Measurements from ENCODE around the gene EDEM1. TPM values are rescaled to one million over a fixed set of nuclear protein-coding genes. Genes with fewer than 3 reads are reported as not detected.
A peak's percentile ranks its signal among the peaks of the same experiment; 100 is the strongest.
"Not testable (repeated sequence)": the region's sequence is repeated elsewhere in the genome, so short reads cannot be mapped to it uniquely, and the experiment has no call there.

The EDEM1 gene
- total RNA-seq, 1 experiment from 2014 or later = 68.8 TPM

DNA sequence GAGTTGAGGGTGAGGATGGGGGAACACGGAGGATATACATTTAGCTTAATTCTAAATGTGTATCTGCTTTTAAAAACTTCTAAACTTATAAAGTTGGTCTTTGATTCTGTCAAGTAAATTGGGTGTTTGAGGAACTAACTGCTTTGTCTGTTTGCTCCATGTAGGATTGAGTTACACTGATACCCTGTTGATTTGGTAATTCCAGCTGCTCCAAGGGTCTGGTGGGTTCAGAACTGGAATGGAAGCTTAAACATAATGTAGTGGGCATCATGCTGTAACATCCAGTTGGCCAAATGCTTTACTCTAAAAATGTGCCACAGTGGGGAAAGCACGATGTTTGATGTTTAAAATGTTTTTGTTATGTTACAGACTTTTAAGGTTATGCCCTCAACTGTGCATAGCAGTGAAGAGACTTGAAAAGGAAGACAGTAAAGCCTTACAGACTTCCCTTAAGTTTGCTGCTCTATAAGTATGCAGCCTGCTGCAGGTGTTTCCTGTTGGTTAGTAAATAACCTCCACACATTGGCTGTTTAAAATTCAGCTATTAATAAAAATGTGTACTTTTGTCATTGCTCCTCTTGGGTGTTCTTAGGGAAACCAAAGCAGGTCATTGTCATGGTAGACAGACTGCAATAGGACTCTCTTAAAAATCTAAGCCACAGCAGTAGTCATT is 5.9 kb upstream of the EDEM1 start:
- peaks cover 26% of the 10 kb centered on the region for H3K4me1 ChIP-seq (ENCODE audit: low read length)
- no peak overlapping the region for H3K4me2 ChIP-seq (ENCODE audit: low read depth, low read length, poor library complexity, severe bottlenecking)
- DNase-seq = no peak
- H3K9me2 ChIP-seq (replicated peaks; ENCODE audit: insufficient read depth, low read length) = no peaks in the 10 kb centered on the region
- no peaks in the 10 kb centered on the region for H3K9me3 ChIP-seq (ENCODE audit: low read length)
- no peak overlapping the region for H3K4me3 ChIP-seq (ENCODE audit: low read length)
- no peak overlapping the region for H3K27ac ChIP-seq (ENCODE audit: low read length)
- H3K36me3 ChIP-seq (ENCODE audit: insufficient read depth, low read length) = peaks cover 25% of the 10 kb centered on the region
- no peaks in the 10 kb centered on the region for H3K79me2 ChIP-seq (ENCODE audit: low read length)
- H2AFZ ChIP-seq (ENCODE audit: low read length) = no peak overlapping the region
- no peak overlapping the region for H3K9ac ChIP-seq (ENCODE audit: low read length)
- H4K20me1 ChIP-seq (ENCODE audit: insufficient read depth, low read depth, low read length) = no peaks in the 10 kb centered on the region
- H3K27me3 ChIP-seq (ENCODE audit: low read length) = no peaks in the 10 kb centered on the region

DNA sequence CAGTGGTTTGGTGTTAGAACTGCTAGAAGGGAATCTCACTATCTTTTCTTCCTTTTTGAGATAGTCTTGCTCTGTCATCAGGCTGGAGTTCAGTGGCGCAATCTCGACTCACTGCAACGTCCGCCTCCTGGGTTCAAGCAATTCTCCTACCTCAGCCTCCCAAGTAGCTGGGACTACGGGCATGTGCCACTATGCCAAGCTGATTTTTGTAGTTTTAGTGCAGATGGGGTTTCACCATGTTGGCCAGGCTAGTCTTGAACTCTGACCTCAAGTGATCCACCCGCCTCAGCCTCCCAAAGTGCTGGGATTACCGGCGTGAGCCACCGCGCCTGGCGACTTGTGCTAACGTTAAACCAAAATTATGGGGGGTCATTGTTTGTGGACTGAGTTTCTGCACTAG is 3.8 kb upstream of the EDEM1 start:
- peaks cover 21% of the 10 kb centered on the region for H3K4me1 ChIP-seq (ENCODE audit: low read length)
- H3K27me3 ChIP-seq (ENCODE audit: low read length); H3K4me3 ChIP-seq (ENCODE audit: low read length); H2AFZ ChIP-seq (ENCODE audit: low read length); H3K4me2 ChIP-seq (ENCODE audit: low read depth, low read length, poor library complexity, severe bottlenecking); H4K20me1 ChIP-seq (ENCODE audit: insufficient read depth, low read depth, low read length); H3K9ac ChIP-seq (ENCODE audit: low read length); H3K9me3 ChIP-seq (ENCODE audit: low read length); H3K9me2 ChIP-seq (replicated peaks; ENCODE audit: insufficient read depth, low read length); H3K27ac ChIP-seq (ENCODE audit: low read length); DNase-seq: not testable (repeated sequence)
- peaks cover 18% of the 10 kb centered on the region for H3K36me3 ChIP-seq (ENCODE audit: insufficient read depth, low read length)
- H3K79me2 ChIP-seq (ENCODE audit: low read length) = peaks cover 12% of the 10 kb centered on the region

DNA sequence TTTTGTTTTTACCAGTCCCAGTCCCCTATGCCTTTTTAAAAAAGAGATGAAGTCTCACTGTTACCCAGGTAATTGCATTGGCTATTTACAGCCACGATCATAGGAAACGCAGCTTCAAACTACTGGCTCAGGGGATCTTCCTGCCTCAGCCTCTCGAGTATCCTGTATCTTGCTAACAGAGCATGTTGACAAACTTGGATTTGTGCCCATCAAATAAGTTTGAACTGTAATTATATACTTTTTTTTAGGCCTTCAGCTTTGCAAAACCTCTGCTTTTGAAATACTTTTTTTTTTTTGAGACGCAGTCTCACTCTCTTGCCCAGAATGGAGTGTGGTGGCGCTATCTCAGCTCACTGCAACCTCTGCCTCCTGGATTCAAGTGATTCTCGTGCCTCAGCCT is 3.0 kb upstream of the EDEM1 start:
- no peak overlapping the region for H3K27ac ChIP-seq (ENCODE audit: low read length)
- no peaks in the 10 kb centered on the region for H3K27me3 ChIP-seq (ENCODE audit: low read length)
- H3K9me3 ChIP-seq (ENCODE audit: low read length) = no peaks in the 10 kb centered on the region
- no peak overlapping the region for H3K9ac ChIP-seq (ENCODE audit: low read length)
- H3K4me3 ChIP-seq (ENCODE audit: low read length) = no peak overlapping the region
- H2AFZ ChIP-seq (ENCODE audit: low read length) = no peak overlapping the region
- no peak for DNase-seq
- H3K36me3 ChIP-seq (ENCODE audit: insufficient read depth, low read length) = peaks cover 18% of the 10 kb centered on the region
- H3K4me2 ChIP-seq (ENCODE audit: low read depth, low read length, poor library complexity, severe bottlenecking) = no peak overlapping the region
- H3K79me2 ChIP-seq (ENCODE audit: low read length) = peaks cover 20% of the 10 kb centered on the region
- peaks cover 23% of the 10 kb centered on the region for H3K4me1 ChIP-seq (ENCODE audit: low read length)
- no peaks in the 10 kb centered on the region for H3K9me2 ChIP-seq (replicated peaks; ENCODE audit: insufficient read depth, low read length)
- H4K20me1 ChIP-seq (ENCODE audit: insufficient read depth, low read depth, low read length) = peaks cover 5% of the 10 kb centered on the region; the same call in 1 of the 2 replicates

- H3K9me2 ChIP-seq (replicated peaks; ENCODE audit: insufficient read depth, low read length) = no peaks in the 10 kb centered on the region
- H2AFZ ChIP-seq (ENCODE audit: low read length) = no peak overlapping the region
- H3K79me2 ChIP-seq (ENCODE audit: low read length) = peaks cover 27% of the 10 kb centered on the region
- no peak overlapping the region for H3K27ac ChIP-seq (ENCODE audit: low read length)
- peaks cover 13% of the 10 kb centered on the region for H3K36me3 ChIP-seq (ENCODE audit: insufficient read depth, low read length)
- peaks cover 28% of the 10 kb centered on the region for H3K4me1 ChIP-seq (ENCODE audit: low read length)
- no peaks in the 10 kb centered on the region for H3K9me3 ChIP-seq (ENCODE audit: low read length)
- peaks cover 5% of the 10 kb centered on the region; the same call in 1 of the 2 replicates for H4K20me1 ChIP-seq (ENCODE audit: insufficient read depth, low read depth, low read length)
- H3K4me3 ChIP-seq (ENCODE audit: low read length) = no peak overlapping the region
- no peak for DNase-seq
- H3K27me3 ChIP-seq (ENCODE audit: low read length) = no peaks in the 10 kb centered on the region
- H3K4me2 ChIP-seq (ENCODE audit: low read depth, low read length, poor library complexity, severe bottlenecking) = no peak overlapping the region
- no peak overlapping the region for H3K9ac ChIP-seq (ENCODE audit: low read length)
Observed at GRCh38 chr3:5185093-5185673, 2.3 kb upstream of the EDEM1 start.

GRCh38 chr3:5186089-5186857 is 1.2 kb upstream of the EDEM1 start:
- Histone ChIP-seq H3K79me2 (ENCODE audit: low read length) (peaks cover 37% of the 10 kb centered on the region), H2AFZ (ENCODE audit: low read length) (no peak overlapping the region), H3K9me2 (replicated peaks; ENCODE audit: insufficient read depth, low read length) (no peaks in the 10 kb centered on the region), H3K9ac (ENCODE audit: low read length) (peak overlapping the region; percentile 62), H3K27me3 (ENCODE audit: low read length) (no peaks in the 10 kb centered on the region), H3K4me1 (ENCODE audit: low read length) (peaks cover 39% of the 10 kb centered on the region), H4K20me1 (ENCODE audit: insufficient read depth, low read depth, low read length) (peaks cover 5% of the 10 kb centered on the region; the same call in 1 of the 2 replicates), H3K9me3 (ENCODE audit: low read length) (no peaks in the 10 kb centered on the region), H3K36me3 (ENCODE audit: insufficient read depth, low read length) (peaks cover 6% of the 10 kb centered on the region), H3K4me3 (ENCODE audit: low read length) (peak overlapping the region; percentile 73), H3K27ac (ENCODE audit: low read length) (no peak overlapping the region), H3K4me2 (ENCODE audit: low read depth, low read length, poor library complexity, severe bottlenecking) (peak overlapping the region; percentile 78)
- DNase-seq = no peak

GRCh38 chr3:5186858-5187155 is 700 bp upstream of the EDEM1 start:
- Histone ChIP-seq H3K27ac (ENCODE audit: low read length) (no peak overlapping the region), H3K79me2 (ENCODE audit: low read length) (peaks cover 43% of the 10 kb centered on the region), H3K36me3 (ENCODE audit: insufficient read depth, low read length) (0 out of 2 replicates have a peak, but pooled peaks cover under 1% of the 10 kb centered on the region), H2AFZ (ENCODE audit: low read length) (peak overlapping the region; percentile 15; the same call in 1 of the 2 replicates), H3K9ac (ENCODE audit: low read length) (peak overlapping the region; percentile 62), H4K20me1 (ENCODE audit: insufficient read depth, low read depth, low read length) (peaks cover 5% of the 10 kb centered on the region; the same call in 1 of the 2 replicates), H3K27me3 (ENCODE audit: low read length) (no peaks in the 10 kb centered on the region), H3K9me3 (ENCODE audit: low read length) (no peaks in the 10 kb centered on the region), H3K4me2 (ENCODE audit: low read depth, low read length, poor library complexity, severe bottlenecking) (peak overlapping the region; percentile 78), H3K9me2 (replicated peaks; ENCODE audit: insufficient read depth, low read length) (no peaks in the 10 kb centered on the region), H3K4me1 (ENCODE audit: low read length) (peaks cover 44% of the 10 kb centered on the region), H3K4me3 (ENCODE audit: low read length) (peak overlapping the region; percentile 73)
- DNase-seq = peak; percentile 59

DNA sequence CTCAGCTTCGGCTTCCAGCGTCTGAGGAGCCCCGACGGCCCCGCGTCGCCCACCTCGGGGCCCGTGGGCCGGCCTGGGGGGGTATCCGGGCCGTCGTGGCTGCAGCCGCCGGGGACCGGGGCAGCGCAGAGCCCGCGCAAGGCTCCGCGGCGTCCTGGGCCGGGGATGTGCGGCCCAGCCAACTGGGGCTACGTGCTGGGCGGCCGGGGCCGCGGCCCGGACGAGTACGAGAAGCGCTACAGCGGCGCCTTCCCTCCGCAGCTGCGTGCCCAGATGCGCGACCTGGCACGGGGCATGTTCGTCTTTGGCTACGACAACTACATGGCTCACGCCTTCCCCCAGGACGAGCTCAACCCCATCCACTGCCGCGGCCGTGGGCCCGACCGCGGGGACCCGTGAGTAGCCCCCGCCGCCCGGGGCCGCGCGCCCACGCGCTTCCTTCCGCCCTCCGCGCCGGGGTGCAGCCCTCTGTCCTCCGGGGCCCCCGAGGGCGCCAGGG is 462 bp downstream of the EDEM1 start:
- H3K9me2 ChIP-seq (replicated peaks; ENCODE audit: insufficient read depth, low read length) = no peaks in the 10 kb centered on the region
- H3K79me2 ChIP-seq (ENCODE audit: low read length) = peaks cover 54% of the 10 kb centered on the region
- H3K9ac ChIP-seq (ENCODE audit: low read length) = peak overlapping the region; percentile 97
- DNase-seq = peak; percentile 73
- H4K20me1 ChIP-seq (ENCODE audit: insufficient read depth, low read depth, low read length) = peaks cover 9% of the 10 kb centered on the region; the same call in 1 of the 2 replicates
- peak overlapping the region; percentile 80 for H3K4me3 ChIP-seq (ENCODE audit: low read length)
- H3K27me3 ChIP-seq (ENCODE audit: low read length) = no peaks in the 10 kb centered on the region
- H3K36me3 ChIP-seq (ENCODE audit: insufficient read depth, low read length) = peaks cover 4% of the 10 kb centered on the region; the same call in 1 of the 2 replicates
- no peaks in the 10 kb centered on the region for H3K9me3 ChIP-seq (ENCODE audit: low read length)
- peak overlapping the region; percentile 66 for H3K27ac ChIP-seq (ENCODE audit: low read length)
- peak overlapping the region; percentile 90 for H3K4me2 ChIP-seq (ENCODE audit: low read depth, low read length, poor library complexity, severe bottlenecking)
- H3K4me1 ChIP-seq (ENCODE audit: low read length) = peaks cover 55% of the 10 kb centered on the region
- H2AFZ ChIP-seq (ENCODE audit: low read length) = 0 out of 2 replicates have a peak overlapping the region, but pooled peaks have one; percentile 0
